NT2/D1 (cell line): ENCODE results near the gene RAB9A.
"Not testable (repeated sequence)": the region's sequence is repeated elsewhere in the genome, so short reads cannot be mapped to it uniquely, and the experiment has no call there.

Experiments used
- SUZ12 ChIP-seq: IDR thresholded peaks from 2 replicates; pipeline ENCODE4 v1.6.1; 2011; ENCODE audit not compliant: insufficient read length, insufficient read depth; ENCODE audit errors: extremely low read depth
- YY1 ChIP-seq: IDR thresholded peaks from 2 replicates; pipeline ENCODE4 v1.6.1; 2011; ENCODE audit not compliant: insufficient read length, insufficient read depth
- ZNF274 ChIP-seq: IDR thresholded peaks from 2 replicates; pipeline ENCODE4 v1.6.1; 2011; ENCODE audit warnings: mild to moderate bottlenecking, low read depth, low read length

DNA sequence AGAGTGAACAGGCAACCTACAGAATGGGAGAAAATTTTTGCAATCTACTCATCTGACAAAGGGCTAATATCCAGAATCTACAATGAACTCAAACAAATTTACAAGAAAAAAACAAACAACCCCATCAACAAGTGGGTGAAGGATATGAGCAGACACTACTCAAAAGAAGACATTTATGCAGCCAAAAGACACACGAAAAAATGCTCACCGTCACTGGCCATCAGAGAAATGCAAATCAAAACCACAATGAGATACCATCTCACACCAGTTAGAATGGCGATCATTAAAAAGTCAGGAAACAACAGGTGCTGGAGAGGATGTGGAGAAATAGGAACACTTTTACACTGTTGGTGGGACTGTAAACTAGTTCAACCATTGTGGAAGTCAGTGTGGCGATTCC, 47.2 kb upstream of the RAB9A start:
- not testable (repeated sequence) for TF ChIP-seq ZNF274, SUZ12, YY1
